Epithelial cell of prostate (primary cell): Measurements from ENCODE around the gene ASTN1.

Experiments used
- DNase-seq: peaks from one replicate; pipeline ENCODE4 v3.0.0-alpha.2; 2011; ENCODE audit warnings: low read depth, low spot score
- H3K27ac ChIP-seq: fragments of 450-650 bp; 2 replicates; pipeline ENCODE4 v1.5.1; 2017; ENCODE audit warnings: mild to moderate bottlenecking

Gene ASTN1

GRCh38 chr1:176809292-176809691 lies 355.2 kb downstream of the ASTN1 start:
- no peak overlapping the region for H3K27ac ChIP-seq
- no peak for DNase-seq
